GM12878 (cell line): ENCODE results near the gene HMCN1. TPM values are rescaled to one million over a fixed set of nuclear protein-coding genes. Genes with fewer than 3 reads are reported as not detected.

Experiments used
- ATAC-seq: fragments of 200-7000 bp; cut with Tn5 transposase; 3 replicates; pipeline ENCODE4 v1.9.1; 2020; ENCODE audit warnings: mild to moderate bottlenecking, moderate library complexity
- BruUV-seq: library from RNA; stranded (reverse); fragments of 400-500 nt; replicated peaks from 2 replicates; lab custom pipeline; 2021; lab: Mats Ljungman, UMichigan
- CTCF ChIA-PET: fragments of 300-600 bp; sonication (Branson Sonifier 250); formaldehyde crosslinking; extraction: SDS; loops from one replicate; lab custom pipeline; 2021; ENCODE audit warnings: inconsistent platforms; lab: Yijun Ruan, JAX
- POLR2A ChIA-PET: fragments of 350-600 bp; formaldehyde crosslinking; extraction: SDS; loops from one replicate; lab custom pipeline; 2021; ENCODE audit warnings: inconsistent platforms; lab: Charles Lee
- RAD21 ChIA-PET: fragments of 300-600 bp; sonication (Branson Sonifier 250); formaldehyde crosslinking; loops from one replicate; lab custom pipeline; 2023; ENCODE audit warnings: antibody characterized with exemption; ENCODE audit not compliant: unreplicated experiment; lab: Charles Lee
- SMC1A ChIA-PET: fragments of 300-600 bp; sonication (Branson Sonifier 250); formaldehyde crosslinking; loops from one replicate; lab custom pipeline; 2023; ENCODE audit not compliant: unreplicated experiment, uncharacterized antibody; lab: Charles Lee
- DNase-seq: peaks from one replicate; pipeline ENCODE4 v3.0.0-alpha.2; 2011; ENCODE audit warnings: low read depth, low spot score
- FAIRE-seq: peaks from 3 replicates; lab custom pipeline; 2011; peaks lifted over from hg19 to GRCh38; lab: Jason Lieb, UNC
- H2AFZ ChIP-seq: 2 replicates; pipeline ENCODE4 v1.6.0; 2011; ENCODE audit warnings: low read depth, low read length, control low read depth; ENCODE audit not compliant: control insufficient read depth
- H3K27ac ChIP-seq: 2 replicates; pipeline ENCODE4 v1.5.1; 2011; ENCODE audit warnings: control low read depth; ENCODE audit not compliant: control insufficient read depth, insufficient read depth
- H3K27me3 ChIP-seq, 2 experiments: replicated peaks in 1 of 2; 2 replicates each; pipeline versions ENCODE4 v1.6.0 to v1.6.1; 2011; ENCODE audit warnings: low read length in 1 of 2; ENCODE audit not compliant: control insufficient read depth in 2 of 2, insufficient read depth in 2 of 2
- H3K36me3 ChIP-seq, 2 experiments: 2 replicates each; pipeline ENCODE4 v1.5.1; 2011; ENCODE audit warnings: low read length in 1 of 2; ENCODE audit not compliant: control insufficient read depth in 2 of 2, insufficient read depth in 2 of 2
- H3K4me1 ChIP-seq: 2 replicates; pipeline ENCODE4 v1.6.1; 2011; ENCODE audit warnings: mild to moderate bottlenecking, low read length, moderate library complexity, mixed read lengths; ENCODE audit not compliant: control insufficient read depth, insufficient read depth
- H3K4me2 ChIP-seq: 2 replicates; pipeline ENCODE4 v1.6.0; 2011; ENCODE audit warnings: control low read depth; ENCODE audit not compliant: control insufficient read depth, insufficient read depth
- H3K4me3 ChIP-seq: fragments of 200-600 bp; sonication (generic); 2 replicates; pipeline ENCODE4 v1.5.1; 2016
- H3K79me2 ChIP-seq: 2 replicates; pipeline ENCODE4 v1.6.0; 2011; ENCODE audit warnings: low read length; ENCODE audit not compliant: control insufficient read depth, insufficient read depth
- H3K9ac ChIP-seq: 2 replicates; pipeline ENCODE4 v1.8.0; 2011; ENCODE audit warnings: low read length, control low read depth, mixed read lengths; ENCODE audit not compliant: control insufficient read depth, insufficient read depth
- H3K9me3 ChIP-seq: replicated peaks from 3 replicates; pipeline ENCODE4 v1.5.1; 2011; ENCODE audit warnings: mild to moderate bottlenecking, low read length; ENCODE audit not compliant: control insufficient read depth, insufficient read depth
- H4K20me1 ChIP-seq: 2 replicates; pipeline ENCODE4 v1.6.0; 2011; ENCODE audit not compliant: control insufficient read depth, insufficient read depth
- CBX3 ChIP-seq: fragments of 200-600 bp; sonication (generic); IDR thresholded peaks from 2 replicates; pipeline ENCODE4 v1.6.1; 2016; ENCODE audit warnings: low read depth, borderline replicate concordance
- EGR1 ChIP-seq, 2 experiments: IDR thresholded peaks; 1 replicate in 1 of 2; 2 replicates in 1 of 2; pipeline ENCODE4 v1.6.1; 2011 to 2012; ENCODE audit warnings: low read depth in 2 of 2, low read length in 2 of 2, borderline replicate concordance in 1 of 2, mild to moderate bottlenecking in 1 of 2, moderate library complexity in 1 of 2
- EZH2 ChIP-seq: IDR thresholded peaks from 2 replicates; pipeline ENCODE4 v1.6.1; 2012; ENCODE audit warnings: low read depth, mild to moderate bottlenecking, control low read depth, inconsistent platforms, low read length, borderline replicate concordance; ENCODE audit not compliant: control insufficient read depth
- IKZF2 ChIP-seq, 2 experiments: fragments of 450-650 bp; IDR thresholded peaks; 2 replicates each; pipeline ENCODE4 v1.6.1; 2017; ENCODE audit warnings: mild to moderate bottlenecking in 2 of 2, moderate library complexity in 2 of 2
- NBN ChIP-seq: fragments of 450-650 bp; IDR thresholded peaks from 2 replicates; pipeline ENCODE4 v1.6.1; 2016
- RBBP5 ChIP-seq: fragments of 200-600 bp; sonication (generic); conservative IDR thresholded peaks from 2 replicates; pipeline ENCODE4 v1.6.1; 2016
- SPI1 ChIP-seq: IDR thresholded peaks from 2 replicates; pipeline ENCODE4 v1.6.1; 2011; ENCODE audit warnings: low read depth, mild to moderate bottlenecking, low read length, moderate library complexity, borderline replicate concordance; ENCODE audit not compliant: insufficient read depth
- YY1 ChIP-seq: IDR thresholded peaks from 2 replicates; pipeline ENCODE4 v1.6.1; 2011; ENCODE audit warnings: low read depth, mild to moderate bottlenecking, low read length
- ZZZ3 ChIP-seq: IDR thresholded peaks from 2 replicates; pipeline ENCODE4 v1.6.1; 2011; ENCODE audit warnings: low read depth; ENCODE audit not compliant: control insufficient read depth, insufficient read length
- WGBS: methylation state at CpG from one replicate; pipeline ENCODE4 v1.1.6; 2016; ENCODE audit warnings: low lambda C conversion rate; ENCODE audit not compliant: insufficient replicate concordance, insufficient coverage; ENCODE audit errors: missing lambda C conversion rate; 5-methylcytosine and 5-hydroxymethylcytosine counted together
- in situ Hi-C: fragments of 300-500 bp; cut with MboI; formaldehyde crosslinking; loops from 9 replicates; pipeline ENCODE4 v1.14.3; 2018; ENCODE audit warnings: mixed read lengths
- intact Hi-C: fragments of 100-400 bp; cut with micrococcal nuclease; formaldehyde crosslinking; loops from one replicate; pipeline ENCODE4 v1.14.2; 2022; ENCODE audit not compliant: unreplicated experiment
- polyA plus RNA-seq, 11 experiments: library from polyadenylated mRNA; depleted of rRNA in 4 of 11; unstranded in 6 of 11; stranded (reverse) in 5 of 11; fragments of >200 nt; fragmentation: Nextera tagmentation in 4 of 11; fragmentation: Illumina TruSeq in 1 of 11; extraction: Ambion mirVana in 4 of 11; extraction: Trizol in 1 of 11; gene quantifications; 1 replicate in 1 of 11; 2 replicates in 10 of 11; pipeline versions ENCODE4 v1.2.1 to v1.2.3, GENCODE V29; 2011 to 2016; ENCODE audit warnings: inconsistent platforms in 2 of 11, missing spikeins in 2 of 11, low read depth in 1 of 11
- total RNA-seq, 4 experiments: library from RNA; depleted of rRNA in 3 of 4; stranded (reverse); fragments of >200 nt in 3 of 4; fragmentation: Illumina TruSeq in 1 of 4; extraction: Trizol in 1 of 4; gene quantifications; 2 replicates each; pipeline versions ENCODE4 v1.2.1 to v1.2.3, GENCODE V29; 2013 to 2021

The HMCN1 gene
- total and polyA plus RNA-seq, 10 of the 15 experiments (the other 5 are each of a cell fraction or from before 2014, with no cell fraction given): under 0.01 to 0.07 TPM; not detected in 8

DNA sequence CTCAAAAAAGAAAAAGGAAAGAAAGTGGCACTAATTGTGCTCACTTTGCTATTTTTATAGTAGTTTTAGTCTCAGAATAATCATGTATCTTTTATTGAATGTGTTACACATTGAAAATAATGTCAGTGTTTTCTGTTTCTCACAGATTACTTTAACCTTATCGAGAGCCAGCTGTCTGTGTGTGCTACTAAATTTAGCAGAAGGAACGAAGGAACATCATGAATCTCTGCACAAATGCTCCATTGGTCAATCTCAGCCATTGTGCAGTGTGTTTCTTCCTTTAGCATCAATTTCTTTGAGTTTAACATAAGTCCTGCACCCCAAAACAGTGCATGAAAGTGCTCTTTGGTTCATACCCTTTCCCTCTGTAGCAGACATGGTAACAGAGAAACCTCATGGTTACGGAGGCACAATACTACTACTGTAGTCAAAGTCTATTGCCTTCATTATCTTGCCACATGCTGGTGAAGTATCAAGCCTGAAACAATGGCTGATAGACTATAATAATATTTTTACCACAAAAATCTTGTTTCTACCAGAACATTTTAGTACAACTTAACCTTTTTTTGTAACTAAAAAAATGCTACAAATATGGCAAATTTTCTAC is 310.0 kb downstream of the HMCN1 start:
- no peak for TF ChIP-seq EZH2
- TF ChIP-seq EGR1 (IDR thresholded peaks at IDR 0.05; ENCODE audit: borderline replicate concordance in 1 of 2, low read depth in 2 of 2, low read length in 2 of 2): no peak
- TF ChIP-seq IKZF2 (IDR thresholded peaks at IDR 0.05): no peak
- no peak for TF ChIP-seq RBBP5
- TF ChIP-seq YY1: no peak
- no peak for TF ChIP-seq CBX3
- TF ChIP-seq ZZZ3: no peak
- no peak for TF ChIP-seq NBN
- TF ChIP-seq SPI1: no peak
- Histone ChIP-seq H4K20me1 (no peaks in the 10 kb centered on the region), H3K36me3 (no peaks in the 10 kb centered on the region), H3K4me3 (no peak overlapping the region), H3K4me2 (no peak overlapping the region), H3K27me3 (no peaks in the 10 kb centered on the region), H3K79me2 (no peaks in the 10 kb centered on the region), H3K27ac (no peak overlapping the region), H3K9ac (no peak overlapping the region), H3K4me1 (no peaks in the 10 kb centered on the region), H3K9me3 (no peaks in the 10 kb centered on the region), H2AFZ (no peak overlapping the region)
- WGBS: 4% methylated on average over 3 of the region's 3 CpGs
- ChIA-PET POLR2A (no interaction called here), RAD21 (no interaction called here), SMC1A (no interaction called here), CTCF (no interaction called here)
- BruUV-seq: no TSS peak
- in situ Hi-C loops: no loop called here
- intact Hi-C loops: no loop called here
- DNase-seq (no peak), ATAC-seq (no peak), FAIRE-seq (peak; percentile 35)
